Natural killer cell (primary cell): Measurements from ENCODE around the gene ATXN1. TPM values are rescaled to one million over a fixed set of nuclear protein-coding genes. Genes with fewer than 3 reads are reported as not detected.

ENCODE experiments used
- ATAC-seq, 3 donors: fragments of 150-1000 bp in 2 of 3; fragments of 200-7000 bp in 1 of 3; cut with Tn5 transposase; 1 replicate in 1 of 3; 2 replicates in 2 of 3; pipeline ENCODE4 v1.10.0; 2021; ENCODE audit warnings: mild to moderate bottlenecking in 2 of 3, moderate library complexity in 2 of 3
- DNase-seq, 2 donors: peaks; one replicate each; pipeline versions ENCODE4 v3.0.0 to v3.0.0-alpha.2; 2013 to 2021; ENCODE audit warnings: mixed read lengths in 1 of 2
- H3K27ac ChIP-seq: one replicate; pipeline ENCODE4 v1.5.1; 2013; ENCODE audit warnings: mild to moderate bottlenecking, low read length
- H3K27me3 ChIP-seq: one replicate; pipeline ENCODE4 v1.6.1; 2013; ENCODE audit warnings: low read length; ENCODE audit not compliant: control insufficient read depth, insufficient read depth
- H3K36me3 ChIP-seq: one replicate; pipeline ENCODE4 v1.6.1; 2013; ENCODE audit warnings: low read length; ENCODE audit not compliant: control insufficient read depth, insufficient read depth
- H3K4me1 ChIP-seq: one replicate; pipeline ENCODE4 v1.6.1; 2013; ENCODE audit warnings: low read length; ENCODE audit not compliant: control insufficient read depth, insufficient read depth
- H3K4me3 ChIP-seq: one replicate; pipeline ENCODE4 v1.5.1; 2013; ENCODE audit warnings: low read length
- H3K9me3 ChIP-seq: one replicate; pipeline ENCODE4 v1.6.1; 2013; ENCODE audit warnings: low read length; ENCODE audit not compliant: control insufficient read depth, insufficient read depth
- H3K27ac Mint-ChIP-seq, 2 donors: one replicate each; pipeline ENCODE4 v1.8.0; 2022; ENCODE audit warnings: mild to moderate bottlenecking in 2 of 2, mixed read lengths in 2 of 2, moderate library complexity in 1 of 2
- H3K27me3 Mint-ChIP-seq, 2 donors: one replicate each; pipeline ENCODE4 v1.8.0; 2022; ENCODE audit warnings: low read depth in 2 of 2, mixed read lengths in 2 of 2
- H3K36me3 Mint-ChIP-seq: one replicate; pipeline ENCODE4 v1.8.0; 2022; ENCODE audit warnings: mixed read lengths
- H3K4me1 Mint-ChIP-seq, 2 donors: one replicate each; pipeline ENCODE4 v1.8.0; 2022; ENCODE audit warnings: mixed read lengths in 2 of 2
- H3K4me3 Mint-ChIP-seq: one replicate; pipeline ENCODE4 v1.8.0; 2022; ENCODE audit warnings: mild to moderate bottlenecking, moderate library complexity, mixed read lengths
- H3K9me3 Mint-ChIP-seq, 2 donors: one replicate each; pipeline ENCODE4 v1.8.0; 2022; ENCODE audit warnings: mixed read lengths in 2 of 2
- CTCF ChIP-seq: fragments of 200-600 bp; IDR thresholded peaks from one replicate; pipeline ENCODE4 v1.8.0; 2022; ENCODE audit warnings: antibody characterized with exemption
- WGBS: methylation state at CpG from one replicate; pipeline ENCODE4 v1.1.7; 2013; ENCODE audit warnings: missing lambda C conversion rate; ENCODE audit not compliant: insufficient coverage; 5-methylcytosine and 5-hydroxymethylcytosine counted together
- intact Hi-C: fragments of 100-400 bp; cut with micrococcal nuclease; formaldehyde crosslinking; loops from one replicate; pipeline ENCODE4 v1.14.2; 2022
- total RNA-seq, 4 donors: library from RNA; stranded (reverse); fragments of 120-200 nt in 1 of 4; gene quantifications; one replicate each; pipeline versions ENCODE4 v1.2.3 to v1.2.4, GENCODE V29; 2013 to 2022

The ATXN1 gene
- total RNA-seq, 3 donors from 2014 or later (not counting 1 experiment from before 2014, with no cell fraction given) = 90.4 to 120 (median 97.9) TPM

GRCh38 chr6:16688984-16689636 lies 72.2 kb downstream of the ATXN1 start:
- Histone ChIP-seq H3K9me3 (no peaks in the 10 kb centered on the region), H3K36me3 (no peaks in the 10 kb centered on the region), H3K4me1 (peaks cover 3% of the 10 kb centered on the region), H3K27me3 (no peaks in the 10 kb centered on the region), H3K4me3 (no peak overlapping the region), H3K27ac (no peak overlapping the region)
- Mint-ChIP-seq H3K4me1 (peaks cover 20 to 53% of the 10 kb centered on the region in 2 donors), H3K9me3 (no peaks in the 10 kb centered on the region), H3K4me3 (no peak overlapping the region), H3K27ac (peak overlapping the region in 1 of 2 donors; percentile 11), H3K36me3 (no peaks in the 10 kb centered on the region), H3K27me3 (no peaks in the 10 kb centered on the region)
- ATAC-seq = no peak
- intact Hi-C loops = no loop called here
- TF ChIP-seq CTCF = no peak
- 96% methylated on average over 4 of the region's 4 CpGs for WGBS
- DNase-seq = no peak

GRCh38 chr6:16688436-16688835 lies 72.8 kb downstream of the ATXN1 start:
- WGBS = 100% methylated on average over 1 of the region's 1 CpG
- Mint-ChIP-seq H3K27ac (peak overlapping the region in 1 of 2 donors; percentile 59), H3K36me3 (no peaks in the 10 kb centered on the region), H3K4me3 (no peak overlapping the region), H3K4me1 (peaks cover 26 to 53% of the 10 kb centered on the region in 2 donors), H3K9me3 (no peaks in the 10 kb centered on the region), H3K27me3 (no peaks in the 10 kb centered on the region)
- Histone ChIP-seq H3K36me3 (no peaks in the 10 kb centered on the region), H3K27ac (no peak overlapping the region), H3K9me3 (no peaks in the 10 kb centered on the region), H3K4me3 (no peak overlapping the region), H3K4me1 (peaks cover 8% of the 10 kb centered on the region), H3K27me3 (no peaks in the 10 kb centered on the region)
- DNase-seq (no peak), ATAC-seq (no peak)
- intact Hi-C loops = no loop called here
- TF ChIP-seq CTCF = no peak

- Histone ChIP-seq H3K4me3 (no peak overlapping the region), H3K27me3 (no peaks in the 10 kb centered on the region), H3K36me3 (no peaks in the 10 kb centered on the region), H3K9me3 (no peaks in the 10 kb centered on the region), H3K4me1 (peaks cover 8% of the 10 kb centered on the region), H3K27ac (no peak overlapping the region)
- DNase-seq (no peak), ATAC-seq (peak in 1 of 3 donors; percentile 22)
- Mint-ChIP-seq H3K4me1 (peaks cover 29 to 55% of the 10 kb centered on the region in 2 donors), H3K9me3 (no peaks in the 10 kb centered on the region), H3K36me3 (no peaks in the 10 kb centered on the region), H3K4me3 (peak overlapping the region; percentile 47), H3K27me3 (no peaks in the 10 kb centered on the region), H3K27ac (peak overlapping the region; percentile 59 to 71)
- no peak for TF ChIP-seq CTCF
- WGBS = no CpG with 5 or more reads among the region's 3 CpGs
- intact Hi-C loops = no loop called here
Measured at GRCh38 chr6:16687045-16687444, 74.2 kb downstream of the ATXN1 start.
